HG02623 (cell line): ENCODE measurements around the gene EPG5.
A peak's percentile ranks its signal among the peaks of the same experiment; 100 is the strongest.

Experiments used
- ATAC-seq: cut with Tn5 transposase; IDR thresholded peaks from one replicate; pipeline ENCODE4 v1.9.1; 2021; ENCODE audit warnings: moderate library complexity; ENCODE audit not compliant: unreplicated experiment

The EPG5 gene

DNA sequence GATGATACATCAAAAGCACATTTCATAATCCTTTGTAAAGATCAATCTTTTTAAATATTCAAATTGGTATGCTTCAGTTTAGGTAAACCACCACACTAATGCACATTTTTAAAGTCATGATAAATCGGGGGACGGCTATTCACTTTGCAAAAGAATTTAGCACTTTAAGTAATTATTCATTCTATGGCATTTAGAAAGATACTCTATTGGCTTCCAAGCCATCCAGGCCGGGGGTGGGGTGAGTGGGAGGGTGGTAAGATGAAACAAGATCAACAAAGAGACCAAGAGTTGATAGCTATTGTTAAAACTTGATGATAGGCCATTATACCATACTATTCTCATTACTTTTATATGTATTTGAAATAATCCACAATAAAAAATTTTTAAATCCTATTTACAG, 41.0 kb downstream of the EPG5 start:
- no peak for ATAC-seq

DNA sequence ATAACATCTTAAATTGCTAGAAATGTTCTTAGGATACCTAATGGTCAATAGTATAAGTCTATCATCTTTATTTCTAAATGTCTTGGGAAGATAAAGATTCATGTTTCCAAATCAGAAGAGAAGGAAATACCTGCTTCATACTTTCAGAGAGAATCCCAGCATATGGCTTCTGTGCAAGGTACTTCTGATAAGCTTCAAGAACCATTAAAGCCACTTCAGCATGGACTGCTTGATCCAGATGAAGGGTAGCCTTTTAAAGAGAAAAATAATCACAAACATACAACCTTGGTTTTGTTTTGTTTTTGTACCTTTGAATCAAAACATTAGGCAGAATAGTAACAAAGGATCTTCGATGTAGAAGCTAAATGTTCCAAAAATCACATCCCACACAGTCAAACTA, 44.0 kb downstream of the EPG5 start:
- ATAC-seq: no peak

DNA sequence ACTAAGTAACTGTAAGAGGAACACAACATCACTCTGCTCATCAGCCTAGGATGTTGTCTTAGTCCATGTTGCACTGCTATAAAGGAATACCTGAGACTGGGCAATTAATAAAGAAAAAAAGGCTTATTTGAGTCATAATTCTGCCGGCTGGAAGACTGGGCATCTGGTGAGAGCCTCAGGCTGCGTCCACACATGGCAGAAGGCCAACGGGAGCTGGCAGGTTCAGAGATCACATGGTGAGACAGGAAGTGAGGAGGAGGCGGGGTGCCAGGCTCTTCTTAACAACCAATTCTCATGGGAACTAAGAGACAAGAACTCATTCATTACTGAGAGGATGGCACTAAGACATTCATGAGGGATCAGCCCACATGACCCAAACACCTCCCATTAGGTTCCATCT, 46.8 kb downstream of the EPG5 start:
- no peak for ATAC-seq

DNA sequence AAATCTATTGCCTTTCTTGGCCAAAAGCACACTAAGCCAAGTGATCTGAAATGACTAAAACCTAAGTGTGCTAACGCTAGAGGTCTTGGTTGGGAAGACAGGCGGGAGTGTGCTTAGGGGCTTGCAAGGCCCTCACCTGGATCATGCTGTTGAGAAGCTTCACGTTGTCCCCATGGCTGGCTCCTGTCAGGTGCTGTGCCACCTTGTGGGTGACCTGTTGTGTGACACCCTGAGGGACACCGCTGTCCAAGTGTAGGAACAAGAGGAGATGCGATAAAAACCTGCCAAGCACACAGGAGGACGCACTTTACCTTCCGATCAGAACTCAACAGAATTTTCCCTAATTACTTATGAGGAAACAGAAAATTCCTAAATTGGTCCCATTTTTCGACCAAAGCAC, 50.8 kb downstream of the EPG5 start:
- ATAC-seq: no peak

DNA sequence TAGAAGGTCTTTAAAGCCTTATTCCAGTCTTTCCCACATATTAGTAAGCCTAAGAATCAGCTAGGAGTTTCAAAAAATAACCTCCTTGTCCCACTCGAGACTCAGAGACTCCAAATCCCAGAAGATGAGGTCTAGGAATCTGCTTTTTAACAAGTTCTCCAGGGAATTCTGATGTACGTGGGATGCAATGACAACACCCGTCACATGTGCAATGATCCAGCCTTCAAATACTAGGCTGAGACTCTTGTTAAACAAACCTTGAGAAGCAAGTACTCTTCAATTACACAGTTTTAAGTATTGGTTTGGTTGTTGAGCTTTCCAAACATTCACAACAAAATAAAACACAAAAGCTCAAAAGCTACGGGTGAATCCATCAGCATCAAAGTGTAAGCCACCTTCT, 53.9 kb downstream of the EPG5 start:
- ATAC-seq: no peak

DNA sequence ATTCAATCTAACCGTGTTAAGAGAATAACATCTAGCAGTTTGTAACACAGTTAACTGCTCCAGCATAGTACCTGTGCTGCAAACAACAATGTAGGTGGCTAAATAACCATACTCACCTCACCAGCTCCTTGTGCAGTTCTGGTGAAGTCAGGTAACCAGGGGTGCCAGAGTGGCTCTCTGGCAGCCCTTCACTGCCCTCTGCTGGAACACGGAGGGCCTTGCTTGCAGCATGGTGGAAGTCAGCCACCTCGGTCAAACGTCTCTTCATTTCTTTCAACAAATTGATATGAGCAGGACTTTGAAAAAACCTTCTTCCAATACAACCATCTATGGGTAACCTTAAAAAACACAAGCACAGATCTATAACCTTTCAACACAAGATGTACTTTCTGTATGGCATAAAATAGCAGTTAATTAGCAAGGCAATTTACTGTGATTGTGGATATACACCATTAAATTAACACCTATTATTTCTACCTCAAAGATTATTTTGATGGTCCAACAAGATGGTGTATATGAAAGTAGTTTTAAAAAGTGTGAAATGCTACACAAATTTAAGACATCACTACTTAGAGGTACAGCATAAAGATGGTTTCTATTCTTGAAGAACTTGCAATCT, 56.6 kb downstream of the EPG5 start:
- ATAC-seq: no peak

DNA sequence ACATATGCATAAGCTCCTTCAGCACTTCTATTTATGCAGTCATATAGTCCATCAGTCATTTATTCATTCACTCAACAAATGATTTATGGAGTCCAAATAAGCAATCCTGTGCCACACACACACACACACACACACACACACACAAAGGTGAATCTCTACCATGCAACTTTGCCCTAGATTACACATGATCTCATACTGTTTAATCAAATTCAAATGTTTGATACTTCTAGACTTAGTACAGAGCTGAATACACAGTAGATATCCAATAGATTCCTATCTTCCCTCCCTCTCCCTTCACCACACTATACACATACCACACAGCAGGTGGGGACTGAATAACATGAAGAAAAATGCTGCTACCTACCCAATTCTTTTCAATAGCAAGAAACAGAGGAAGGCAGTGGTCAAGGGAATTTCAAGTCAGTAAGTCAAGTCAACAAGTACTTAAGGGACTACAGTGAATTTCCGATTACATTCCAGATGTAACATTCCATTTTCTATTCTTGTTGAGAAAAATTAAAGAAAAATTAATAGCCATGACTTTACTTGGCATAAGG, 65.4 kb downstream of the EPG5 start:
- no peak for ATAC-seq

DNA sequence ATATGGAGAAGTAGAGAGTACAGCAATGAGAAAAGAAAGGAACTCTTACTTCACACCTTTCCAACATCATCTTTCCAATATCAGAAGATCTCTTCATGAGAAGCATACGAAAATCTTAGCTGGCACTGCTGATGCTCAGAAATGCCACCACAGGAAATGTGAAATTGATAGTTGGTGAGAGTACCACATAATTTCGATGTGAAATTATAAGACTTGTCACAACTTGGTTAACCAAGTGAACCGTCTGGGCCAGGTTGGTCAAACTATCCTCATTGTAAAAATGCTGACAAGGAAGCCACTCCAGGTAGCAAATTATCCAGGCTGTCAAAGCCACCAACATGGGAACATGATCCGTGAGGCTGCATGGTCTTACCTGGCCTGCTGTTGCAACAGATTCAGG, 66.5 kb downstream of the EPG5 start:
- no peak for ATAC-seq

DNA sequence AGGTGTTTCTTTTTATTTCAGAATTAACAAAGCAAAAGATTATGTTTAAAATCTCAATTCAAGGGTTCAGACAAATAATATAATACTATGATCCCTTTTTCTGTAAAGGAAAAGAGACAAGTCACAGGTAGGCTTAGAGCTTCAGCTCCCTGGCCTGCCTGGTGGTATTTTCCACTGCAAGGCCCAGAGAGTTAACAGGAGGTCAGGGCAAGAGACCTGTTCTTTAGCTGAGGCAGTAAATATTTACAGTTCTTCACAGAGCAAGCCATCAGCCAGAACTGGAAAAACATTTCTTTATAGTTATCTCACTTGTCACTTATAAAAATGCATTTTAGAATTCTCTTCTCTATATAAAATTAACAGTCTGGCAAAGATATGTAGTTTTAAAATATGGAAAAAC, 70.1 kb downstream of the EPG5 start:
- ATAC-seq: no peak

DNA sequence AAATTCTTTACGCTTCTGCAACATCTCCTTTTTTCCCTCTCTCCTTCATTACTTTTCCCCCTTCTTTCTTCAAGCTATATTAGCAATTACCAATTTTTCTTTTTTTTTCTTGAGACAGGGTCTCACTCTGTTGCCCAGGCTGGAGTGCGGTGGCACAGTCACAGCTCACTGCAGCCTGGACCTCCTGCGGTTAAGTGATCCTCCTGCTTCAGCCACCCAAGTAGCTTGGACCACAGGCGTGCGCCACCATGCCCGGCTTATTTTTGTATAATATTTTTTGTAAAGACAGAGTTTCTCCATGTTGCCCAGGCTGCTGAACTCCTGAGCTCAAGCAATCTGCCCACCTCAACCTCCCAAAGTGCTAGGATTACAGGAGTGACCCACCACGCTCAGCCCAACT, 70.7 kb downstream of the EPG5 start:
- no peak for ATAC-seq

DNA sequence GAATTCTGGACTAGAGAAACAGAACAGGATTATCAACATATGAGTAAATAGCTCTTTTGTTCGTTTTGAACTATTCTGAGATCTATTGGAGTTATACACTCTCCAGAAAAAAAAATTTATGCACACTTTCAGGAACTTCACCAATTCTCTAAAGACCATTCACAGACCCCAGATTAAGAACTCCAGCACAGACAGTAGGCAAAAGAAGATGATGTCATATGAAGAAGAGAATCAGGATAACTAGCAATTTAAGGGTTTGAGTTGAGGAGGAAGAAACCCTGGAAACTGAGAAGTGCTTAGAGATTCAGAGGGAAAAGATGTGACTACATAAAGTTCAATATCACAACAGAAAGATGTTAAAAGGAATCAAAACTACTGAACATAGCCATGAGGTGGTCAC, 71.8 kb downstream of the EPG5 start:
- ATAC-seq: no peak

DNA sequence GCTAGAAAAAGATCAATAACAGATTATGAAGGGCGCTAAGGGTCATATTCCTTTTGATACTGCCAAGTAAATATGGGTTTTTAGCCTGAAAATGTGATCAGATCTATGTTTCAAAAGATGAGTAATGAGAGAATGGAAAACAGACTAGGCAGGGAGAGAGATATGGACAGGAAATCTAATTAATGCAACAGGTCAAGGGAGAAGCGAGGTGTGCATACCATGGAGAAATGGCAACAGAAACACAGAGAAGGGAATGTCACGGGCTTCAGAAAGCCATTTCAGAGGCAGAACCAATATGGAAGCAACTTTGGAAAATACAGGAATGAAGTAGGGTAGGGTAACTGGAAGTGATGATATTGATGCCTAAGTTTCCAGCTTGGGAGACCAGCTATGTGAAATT, 72.3 kb downstream of the EPG5 start:
- no peak for ATAC-seq

DNA sequence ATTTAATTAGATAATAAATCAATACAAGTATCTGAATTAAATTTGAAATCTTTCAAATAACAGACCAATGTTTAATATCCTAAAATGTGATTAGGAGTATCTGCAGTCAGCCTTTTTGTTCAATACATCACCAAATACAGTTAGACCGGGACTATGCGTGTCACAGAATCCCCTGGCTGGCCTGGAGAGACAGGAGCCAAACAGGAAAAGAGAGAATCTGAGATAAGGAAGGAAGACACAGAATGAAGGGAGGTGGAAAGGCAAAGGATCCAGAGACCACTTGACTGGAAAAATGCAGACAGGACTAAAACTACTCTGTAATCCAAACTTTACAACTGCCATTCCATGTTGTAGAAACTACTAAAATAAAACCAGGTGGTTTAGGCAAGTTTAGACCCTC, 75.3 kb downstream of the EPG5 start:
- no peak for ATAC-seq

DNA sequence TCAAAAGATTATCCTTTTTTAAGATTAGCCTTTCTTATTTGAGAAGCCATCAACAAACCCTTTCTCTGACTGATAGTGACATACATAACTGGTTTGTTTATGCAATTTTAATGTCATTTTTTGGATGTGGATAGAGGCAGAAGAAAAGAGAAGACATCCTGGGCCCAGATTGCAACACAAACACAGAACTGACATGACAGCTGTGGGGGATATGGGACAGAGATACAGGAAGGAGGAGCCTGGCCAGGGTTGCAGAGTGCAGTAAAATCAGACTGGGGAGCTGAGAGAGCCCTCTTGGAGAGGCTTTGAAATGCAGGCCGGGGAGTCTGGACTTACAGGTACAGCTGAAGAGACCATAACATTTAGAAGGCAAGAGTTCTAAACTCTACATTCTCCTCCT, 76.5 kb downstream of the EPG5 start:
- no peak for ATAC-seq

DNA sequence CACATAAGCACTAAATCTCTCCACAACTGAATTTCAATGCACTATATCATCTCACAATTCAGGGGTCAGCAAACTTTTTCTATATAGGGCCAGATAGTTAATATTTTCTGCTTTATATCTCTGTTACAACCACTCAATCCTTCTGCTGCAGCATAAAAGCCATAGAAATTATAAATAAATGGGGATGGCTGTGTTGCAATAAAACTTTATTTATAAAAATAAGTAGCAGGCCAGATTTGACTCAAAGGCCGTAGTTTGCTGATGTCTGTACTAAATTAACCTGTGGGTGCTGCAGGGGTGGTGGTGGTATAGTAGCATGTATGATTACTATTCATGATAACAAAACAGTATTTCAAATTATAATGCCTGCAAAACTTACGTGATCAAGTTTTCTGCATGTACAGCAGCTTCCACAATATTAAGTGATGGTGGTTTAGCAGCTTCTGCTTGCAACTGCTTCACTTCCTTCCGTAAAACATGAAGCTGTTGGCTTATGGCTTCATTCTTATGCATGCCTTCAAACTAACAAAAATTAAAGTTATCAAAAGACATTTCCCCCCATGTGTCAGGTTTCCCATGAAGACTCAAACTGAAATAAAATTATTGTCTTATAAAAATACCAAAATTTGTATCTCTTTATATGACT, 77.6 kb downstream of the EPG5 start:
- ATAC-seq: no peak

DNA sequence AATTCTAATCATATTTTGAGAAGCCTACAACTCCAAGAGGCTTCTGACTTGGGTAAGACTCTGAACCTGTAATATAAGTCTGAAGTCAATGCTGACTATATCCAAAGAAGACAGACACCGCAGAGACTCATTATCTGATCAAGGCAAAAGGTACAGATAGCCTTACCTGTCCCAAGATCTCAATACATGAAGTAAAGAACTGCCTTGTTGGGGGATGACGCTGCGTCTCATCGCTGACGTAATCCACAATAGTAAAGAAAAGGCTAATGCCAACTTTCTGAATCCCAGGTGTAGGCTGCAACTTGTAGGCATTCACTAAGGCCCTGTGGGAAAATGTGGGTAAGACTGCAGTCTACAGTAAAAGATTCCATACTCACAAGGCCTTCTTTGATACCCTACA, 79.5 kb downstream of the EPG5 start:
- no peak for ATAC-seq

DNA sequence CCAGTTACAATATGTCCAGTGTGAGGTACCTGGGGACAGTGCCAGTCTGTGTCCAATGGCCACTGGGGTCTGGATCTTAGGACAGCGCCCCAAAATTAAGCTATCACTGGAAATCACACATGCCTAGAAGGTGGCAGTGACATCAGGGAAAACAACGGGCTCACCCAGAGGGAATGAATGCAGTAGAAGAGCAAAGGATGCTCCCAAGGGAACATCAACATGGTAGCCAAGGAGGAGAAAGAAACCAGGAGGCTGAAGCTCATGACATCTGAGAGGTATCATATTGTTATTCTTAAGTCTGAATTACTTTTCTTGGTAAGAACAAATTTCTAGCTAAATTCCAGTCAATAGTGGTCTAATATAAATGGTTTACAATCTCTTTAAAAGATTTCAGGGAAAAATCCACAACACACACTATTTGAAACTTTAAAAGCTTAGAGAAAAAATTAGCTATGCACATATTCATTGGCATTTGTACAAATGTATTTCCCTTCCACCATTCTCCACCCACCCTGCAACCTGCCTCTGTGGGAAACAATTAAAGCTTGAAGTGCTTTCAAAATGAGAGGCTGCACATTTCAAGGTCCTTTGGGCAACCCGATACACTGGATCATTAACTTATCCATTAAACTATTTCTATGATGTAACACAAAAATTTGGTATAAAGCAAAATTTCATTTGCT, 86.1 kb downstream of the EPG5 start:
- ATAC-seq: no peak

DNA sequence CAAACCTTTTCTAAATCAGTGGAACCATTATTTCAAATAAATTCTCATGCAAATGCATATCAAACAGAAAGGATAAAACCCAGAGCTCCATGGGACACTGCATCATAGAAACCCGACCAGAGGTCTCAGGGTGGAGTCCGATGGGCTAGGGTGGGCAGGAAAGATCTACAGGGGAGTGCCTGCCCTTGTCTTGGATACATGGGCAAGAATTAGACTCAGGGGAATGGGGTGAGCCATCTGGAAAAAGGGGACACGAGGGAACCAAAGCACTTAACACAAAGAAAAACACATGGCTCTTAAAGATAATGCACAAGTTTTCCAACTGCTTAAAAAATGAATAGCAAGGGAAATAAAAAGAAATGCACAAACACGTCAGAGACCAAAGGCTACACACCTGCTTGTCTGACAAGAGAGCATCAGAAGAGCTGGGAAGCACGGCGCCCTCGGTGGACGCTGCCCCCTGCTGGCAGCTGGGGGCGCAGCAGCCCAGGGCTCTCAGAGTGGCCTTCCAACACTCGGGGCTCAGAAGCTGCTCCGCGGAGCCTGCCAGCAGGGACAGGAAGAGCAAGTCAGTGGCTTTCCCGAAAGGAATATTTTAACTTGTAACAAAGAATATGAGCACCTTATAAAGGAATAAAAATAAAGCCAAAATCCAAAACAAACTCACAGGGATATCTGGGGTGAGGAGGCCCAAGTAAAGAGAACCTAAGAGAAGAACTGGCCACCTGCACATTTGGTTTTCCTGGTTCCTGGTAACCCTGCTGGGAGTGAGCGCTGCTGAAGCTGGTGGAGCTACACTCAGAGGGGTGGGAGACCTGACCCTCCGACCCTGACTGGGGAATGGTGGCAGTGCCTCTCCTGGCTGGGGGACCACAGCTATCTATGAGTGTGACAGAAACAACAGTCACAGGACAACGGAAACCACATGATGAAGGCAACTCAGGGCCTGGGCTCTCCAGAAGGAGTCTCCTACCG, 87.2 kb downstream of the EPG5 start:
- peak; percentile 73 for ATAC-seq

DNA sequence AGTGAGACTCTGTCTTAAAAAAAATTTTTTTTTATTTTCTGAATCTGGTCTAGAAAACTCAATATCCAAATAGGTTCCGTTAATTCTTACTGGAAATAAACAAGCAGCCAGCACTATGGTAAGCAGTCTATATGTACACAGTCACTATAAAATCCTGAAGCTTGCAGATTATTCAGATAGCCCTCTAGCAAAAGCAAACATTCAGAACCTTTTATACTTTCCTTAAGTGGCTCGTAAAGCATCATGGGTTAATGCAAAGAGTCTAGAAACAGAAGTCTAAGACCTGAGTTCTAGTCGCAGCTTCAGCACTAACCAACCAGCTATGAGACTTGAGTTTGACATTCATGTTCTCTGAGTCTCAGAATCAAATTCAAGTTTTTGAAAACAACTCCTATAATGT, 89.7 kb downstream of the EPG5 start:
- no peak for ATAC-seq

DNA sequence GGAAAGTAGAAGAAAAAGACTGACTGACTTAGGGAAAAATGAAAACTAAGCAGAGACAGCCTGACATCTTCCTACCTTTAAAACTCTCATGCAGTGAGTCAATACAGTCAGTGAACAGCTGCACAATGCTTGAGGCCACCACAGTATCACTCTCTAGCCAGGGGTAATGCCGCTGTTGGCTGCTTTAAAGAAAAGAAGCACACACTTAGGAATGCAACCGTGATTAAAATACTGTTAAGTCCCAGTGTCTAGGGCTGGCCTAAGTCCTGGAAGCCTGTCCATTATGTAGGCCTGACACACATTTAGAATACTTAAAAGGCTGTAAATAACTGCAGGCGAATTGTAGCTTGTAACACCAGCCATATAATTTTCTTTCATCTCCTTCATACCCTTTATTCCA, 91.0 kb downstream of the EPG5 start:
- no peak for ATAC-seq

DNA sequence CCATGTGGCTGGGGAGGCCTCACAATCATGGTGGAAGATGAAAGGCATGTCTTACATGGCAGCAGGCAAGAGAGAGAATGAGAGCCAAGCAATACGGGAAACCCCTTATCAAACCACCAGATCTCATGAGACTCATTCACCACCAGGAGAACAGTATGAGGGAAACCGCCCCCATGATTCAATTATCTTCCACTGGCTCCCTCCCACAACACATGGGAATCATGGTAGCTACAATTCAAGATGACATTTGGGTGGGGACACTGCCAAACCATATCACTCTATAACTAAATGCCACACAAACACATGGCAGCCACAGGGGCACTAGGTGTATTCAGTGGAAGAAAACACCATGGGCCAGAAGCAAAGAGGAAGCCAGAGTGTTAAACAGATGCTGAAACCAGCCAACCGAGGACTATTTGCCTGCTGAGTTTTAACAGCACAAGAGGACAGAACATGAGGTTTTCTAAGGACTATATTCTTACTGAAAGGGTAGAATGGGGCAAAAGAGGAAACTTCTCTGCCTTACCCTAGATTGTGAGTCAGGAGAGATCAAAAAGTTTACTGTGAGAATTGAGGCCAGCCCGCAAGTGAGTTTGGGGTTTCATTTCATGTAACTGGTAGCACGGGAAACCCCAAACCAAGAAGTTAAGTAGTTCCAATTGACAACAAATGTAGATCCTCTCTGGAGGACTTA, 92.5 kb downstream of the EPG5 start:
- peak; percentile 92 for ATAC-seq
